Spleen (tissue), 11 donors: Measurements from ENCODE around the gene MSI2. TPM values are rescaled to one million over a fixed set of nuclear protein-coding genes. Genes with fewer than 3 reads are reported as not detected.

Source experiments
- DNase-seq: peaks from one replicate; pipeline ENCODE4 v3.0.0-alpha.2; 2020
- H3K27ac ChIP-seq, 8 donors: fragments of 200-600 bp; sonication (generic) in 7 of 8; 1 replicate in 4 of 8; 2 replicates in 4 of 8; pipeline versions ENCODE4 v1.5.0 to v1.8.0; 2016 to 2021; ENCODE audit warnings: inconsistent platforms in 4 of 8, mild to moderate bottlenecking in 4 of 8, moderate library complexity in 1 of 8
- H3K27me3 ChIP-seq, 7 donors: fragments of 200-600 bp; sonication (generic) in 6 of 7; replicated peaks in 1 of 7; 1 replicate in 4 of 7; 2 replicates in 3 of 7; pipeline versions ENCODE4 v1.5.0 to v1.8.0; 2016 to 2021; ENCODE audit warnings: inconsistent platforms in 3 of 7, mild to moderate bottlenecking in 1 of 7
- H3K36me3 ChIP-seq, 6 donors: fragments of 200-600 bp; sonication (generic) in 5 of 6; 1 replicate in 4 of 6; 2 replicates in 2 of 6; pipeline versions ENCODE4 v1.5.0 to v1.8.0; 2016 to 2021; ENCODE audit warnings: inconsistent platforms in 2 of 6
- H3K4me1 ChIP-seq, 6 donors: fragments of 200-600 bp; sonication (generic) in 5 of 6; 1 replicate in 3 of 6; 2 replicates in 3 of 6; pipeline versions ENCODE4 v1.5.0 to v1.8.0; 2016 to 2021; ENCODE audit warnings: inconsistent platforms in 3 of 6
- H3K4me3 ChIP-seq, 8 donors: fragments of 200-600 bp; sonication (generic) in 7 of 8; 1 replicate in 4 of 8; 2 replicates in 4 of 8; pipeline versions ENCODE4 v1.5.0 to v1.8.0; 2016 to 2021; ENCODE audit warnings: inconsistent platforms in 4 of 8, mild to moderate bottlenecking in 4 of 8, moderate library complexity in 2 of 8
- H3K9me3 ChIP-seq, 8 donors: fragments of 200-600 bp; sonication (generic) in 7 of 8; 1 replicate in 4 of 8; 2 replicates in 4 of 8; pipeline versions ENCODE4 v1.5.0 to v1.8.0; 2016 to 2021; ENCODE audit warnings: inconsistent platforms in 4 of 8
- POLR2A ChIP-seq, 3 donors: fragments of 450-650 bp; IDR thresholded peaks; one replicate each; pipeline ENCODE4 v1.5.1; 2017; ENCODE audit warnings: antibody characterized with exemption in 3 of 3, mild to moderate bottlenecking in 1 of 3
- POLR2AphosphoS5 ChIP-seq, 3 donors: sonication (generic); formaldehyde crosslinking; IDR thresholded peaks; one replicate each; pipeline ENCODE4 v1.5.1; 2017; ENCODE audit warnings: antibody characterized with exemption in 3 of 3
- WGBS, 5 donors: extraction: QIAGEN DNeasy Blood & Tissue Kit in 3 of 5; methylation state at CpG; one replicate each; pipeline versions ENCODE4 v1.1.5 to v1.1.7; 2013 to 2018; 5-methylcytosine and 5-hydroxymethylcytosine counted together
- intact Hi-C: fragments of 100-400 bp; cut with DNase I; formaldehyde crosslinking; loops from one replicate; pipeline ENCODE4 v1.15.0; 2023; ENCODE audit warnings: low total_unique reads
- polyA plus RNA-seq, 3 donors: library from polyadenylated mRNA; stranded (reverse); fragments of 200-250 nt; gene quantifications; one replicate each; pipeline ENCODE4 v1.2.1, GENCODE V29; 2013
- total RNA-seq, 7 donors: library from RNA; depleted of rRNA in 3 of 7; stranded (reverse); fragments of >200 nt in 3 of 7; fragmentation: NEBNext Ultra II Directional in 4 of 7; extraction: Animal tissue kit (Norgen Biotek cat#: 25700) in 4 of 7; gene quantifications; one replicate each; pipeline versions ENCODE4 v1.1.0 to v1.2.1, GENCODE V29; 2016 to 2021
- TF ChIP-seq, protein P1 (sequence below), 11 experiments: fragments of 200-600 bp in 7 of 11; fragments of 450-650 bp in 4 of 11; sonication (generic) in 4 of 11; IDR thresholded peaks in 8 of 11; conservative IDR thresholded peaks in 3 of 11; 1 replicate in 7 of 11; 2 replicates in 4 of 11; pipeline versions ENCODE4 v1.4.0 to v1.8.0; 2016 to 2021; ENCODE audit warnings: antibody characterized with exemption in 11 of 11, inconsistent platforms in 4 of 11, mild to moderate bottlenecking in 1 of 11
- donor health status: healthy with polysubstance abuse.
- donor health status: DM: no; HTN: no; CAD: no; lungs with moderate emphysema.
- donor health status: DM: no; HTN: no; CAD: no.
- donor health status: Bipolar disorder and iron deficiency.
- donor health status: healthy.
- donor health status: DM: no; HTN: no; CAD: no.
- donor health status: DM: yes; HTN: yes; CAD: no.

The MSI2 gene
- total and polyA plus RNA-seq, 10 donors: 9.8 to 131 (median 64.7) TPM

DNA sequence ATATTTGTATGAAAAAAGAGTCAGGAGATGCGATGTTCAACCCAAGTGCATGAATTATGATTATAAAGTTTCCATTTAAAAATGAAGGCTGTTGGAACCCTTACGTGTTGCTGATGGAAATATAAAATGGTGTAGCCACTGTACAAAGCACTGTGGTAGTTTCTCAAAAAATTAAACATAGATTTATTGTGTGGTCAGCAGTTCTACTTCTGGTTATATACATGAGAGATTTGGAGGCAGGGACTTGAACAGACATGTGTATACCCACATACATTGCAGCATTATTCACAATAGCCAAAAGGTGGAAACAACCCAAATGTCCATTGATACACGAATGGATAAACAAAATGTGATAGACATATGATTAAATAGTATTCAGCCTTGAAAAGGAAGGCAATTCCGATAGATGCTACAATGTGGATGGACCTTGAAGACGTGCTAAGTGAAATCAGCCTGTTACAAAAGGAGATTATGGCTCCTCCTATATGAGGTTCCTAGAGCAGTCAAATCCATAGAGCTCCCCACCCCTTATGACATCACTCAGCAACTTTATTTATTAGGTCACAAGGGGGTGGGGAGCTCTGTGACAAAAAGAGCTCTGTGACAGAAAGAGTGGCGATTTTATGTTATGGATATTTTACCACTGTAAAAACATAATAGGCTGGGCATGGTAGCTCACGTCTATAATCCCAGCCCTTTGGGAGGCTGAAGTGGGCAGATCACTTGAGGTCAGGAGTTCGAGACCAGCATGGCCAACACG lies 106.7 kb downstream of the MSI2 start:
- TF ChIP-seq, protein P1, sequence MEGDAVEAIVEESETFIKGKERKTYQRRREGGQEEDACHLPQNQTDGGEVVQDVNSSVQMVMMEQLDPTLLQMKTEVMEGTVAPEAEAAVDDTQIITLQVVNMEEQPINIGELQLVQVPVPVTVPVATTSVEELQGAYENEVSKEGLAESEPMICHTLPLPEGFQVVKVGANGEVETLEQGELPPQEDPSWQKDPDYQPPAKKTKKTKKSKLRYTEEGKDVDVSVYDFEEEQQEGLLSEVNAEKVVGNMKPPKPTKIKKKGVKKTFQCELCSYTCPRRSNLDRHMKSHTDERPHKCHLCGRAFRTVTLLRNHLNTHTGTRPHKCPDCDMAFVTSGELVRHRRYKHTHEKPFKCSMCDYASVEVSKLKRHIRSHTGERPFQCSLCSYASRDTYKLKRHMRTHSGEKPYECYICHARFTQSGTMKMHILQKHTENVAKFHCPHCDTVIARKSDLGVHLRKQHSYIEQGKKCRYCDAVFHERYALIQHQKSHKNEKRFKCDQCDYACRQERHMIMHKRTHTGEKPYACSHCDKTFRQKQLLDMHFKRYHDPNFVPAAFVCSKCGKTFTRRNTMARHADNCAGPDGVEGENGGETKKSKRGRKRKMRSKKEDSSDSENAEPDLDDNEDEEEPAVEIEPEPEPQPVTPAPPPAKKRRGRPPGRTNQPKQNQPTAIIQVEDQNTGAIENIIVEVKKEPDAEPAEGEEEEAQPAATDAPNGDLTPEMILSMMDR (IDR thresholded peaks at IDR 0.05 in 8 of 11, conservative IDR thresholded peaks at IDR 0.05 in 3 of 11): no peak
- TF ChIP-seq POLR2A (IDR thresholded peaks at IDR 0.05): no peak
- no peak for TF ChIP-seq POLR2AphosphoS5 (IDR thresholded peaks at IDR 0.05)
- H3K36me3 ChIP-seq: no peaks in the 10 kb centered on the region
- intact Hi-C loops: no loop called here
- no peak overlapping the region for H3K4me3 ChIP-seq
- H3K9me3 ChIP-seq: no peaks in the 10 kb centered on the region
- no peak overlapping the region for H3K27ac ChIP-seq
- DNase-seq: no peak
- WGBS, 5 donors: 94 to 99% (median 95%) methylated on average over 9 of the region's 9 CpGs
- H3K27me3 ChIP-seq: no peaks in the 10 kb centered on the region
- peaks cover under 1 to 51% (median 25%) of the 10 kb centered on the region in 6 donors for H3K4me1 ChIP-seq

DNA sequence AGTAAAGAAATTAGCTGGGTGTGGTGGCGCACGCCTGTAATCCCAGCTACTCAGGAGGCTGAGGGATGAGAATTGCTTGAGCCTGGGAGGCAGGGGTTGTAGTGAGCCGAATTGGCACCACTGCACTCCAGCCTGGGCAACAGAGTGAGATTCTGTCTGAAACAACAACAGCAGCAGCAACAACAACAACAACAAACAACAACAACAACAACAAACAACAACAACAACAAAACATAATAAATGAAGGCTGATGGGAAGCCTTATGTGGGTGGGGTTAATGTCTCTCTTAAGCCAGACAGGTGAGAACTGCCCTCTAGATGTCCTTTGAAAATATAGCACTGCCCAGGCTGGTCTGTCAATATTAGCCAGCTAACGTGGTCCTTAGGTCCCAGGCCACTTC lies 107.3 kb downstream of the MSI2 start:
- DNase-seq: no peak
- intact Hi-C loops: no loop called here
- Histone ChIP-seq H3K4me1 (peaks cover 0 to 49% (median 21%) of the 10 kb centered on the region in 6 donors), H3K27me3 (no peaks in the 10 kb centered on the region), H3K36me3 (no peaks in the 10 kb centered on the region), H3K9me3 (no peaks in the 10 kb centered on the region), H3K4me3 (no peak overlapping the region), H3K27ac (no peak overlapping the region)
- WGBS, 5 donors: 91 to 100% (median 98%) methylated on average over 4 of the region's 4 CpGs
- TF ChIP-seq POLR2A (IDR thresholded peaks at IDR 0.05) (no peak), POLR2AphosphoS5 (IDR thresholded peaks at IDR 0.05) (no peak)
- TF ChIP-seq, protein P1 (IDR thresholded peaks at IDR 0.05 in 8 of 11, conservative IDR thresholded peaks at IDR 0.05 in 3 of 11): no peak

DNA sequence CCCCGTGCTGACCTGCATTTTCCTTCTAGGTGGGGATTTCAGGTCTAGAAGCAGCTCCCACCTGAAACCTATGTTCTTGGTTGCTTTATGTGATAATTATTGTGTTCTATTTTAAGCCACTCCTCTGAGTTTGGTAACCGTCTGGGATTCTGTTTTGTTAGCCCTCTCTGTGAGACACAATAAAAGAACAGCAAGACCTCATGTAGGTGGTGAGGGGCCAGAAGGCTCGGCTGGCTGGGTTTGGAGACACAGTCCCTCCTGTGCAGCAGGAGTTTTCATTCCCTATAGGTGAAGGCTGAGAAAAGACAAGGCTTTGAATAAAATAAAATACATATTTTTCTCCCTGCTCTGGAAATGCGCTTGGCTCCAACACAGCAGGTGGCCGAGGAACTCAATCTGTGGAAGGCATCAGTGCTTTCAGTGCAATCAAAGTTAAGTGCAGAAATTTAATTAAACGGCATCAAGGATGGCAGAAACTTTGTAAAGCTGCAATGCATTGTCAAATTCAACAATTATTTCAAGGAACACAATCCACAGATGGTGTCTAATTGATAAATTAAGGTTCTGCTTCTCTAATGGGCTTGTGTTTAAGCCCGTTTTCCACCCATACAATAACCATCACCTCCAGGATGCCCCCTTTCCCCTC lies 107.8 kb downstream of the MSI2 start:
- H3K4me3 ChIP-seq: no peak overlapping the region
- no peaks in the 10 kb centered on the region for H3K27me3 ChIP-seq
- H3K4me1 ChIP-seq: peaks cover 0 to 50% (median 23%) of the 10 kb centered on the region in 6 donors
- no peaks in the 10 kb centered on the region for H3K9me3 ChIP-seq
- no peak for DNase-seq
- TF ChIP-seq POLR2A (IDR thresholded peaks at IDR 0.05) (no peak), POLR2AphosphoS5 (IDR thresholded peaks at IDR 0.05) (no peak)
- TF ChIP-seq, protein P1 (IDR thresholded peaks at IDR 0.05 in 8 of 11, conservative IDR thresholded peaks at IDR 0.05 in 3 of 11): no peak
- intact Hi-C loops: no loop called here
- H3K27ac ChIP-seq: no peak overlapping the region
- no peaks in the 10 kb centered on the region for H3K36me3 ChIP-seq
- 80 to 91% (median 85%) methylated on average over 7 of the region's 7 CpGs for WGBS, 5 donors

DNA sequence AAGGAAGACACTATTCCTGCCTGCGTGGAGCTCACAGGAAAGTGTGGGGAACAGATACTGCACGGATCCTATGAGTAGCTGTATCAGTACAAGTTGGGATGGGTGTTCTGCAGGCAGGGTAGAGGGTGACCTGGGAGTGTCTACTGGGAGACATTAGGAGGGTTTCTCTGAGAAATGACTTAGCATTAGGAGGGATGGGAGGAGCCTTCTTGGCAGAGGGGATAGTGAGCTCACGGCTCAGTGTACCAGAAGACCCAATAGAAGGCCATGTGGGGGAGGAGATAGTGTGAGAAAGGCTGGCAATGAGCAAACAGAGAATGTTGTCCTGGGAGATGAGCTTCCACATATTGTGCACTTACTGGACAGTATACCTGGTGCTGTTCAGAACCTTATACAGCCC lies 109.1 kb downstream of the MSI2 start:
- WGBS, 5 donors: 34 to 59% (median 57%) methylated on average over 3 of the region's 3 CpGs
- no peak overlapping the region for H3K27ac ChIP-seq
- H3K27me3 ChIP-seq: no peaks in the 10 kb centered on the region
- H3K4me1 ChIP-seq: peaks cover 0 to 60% (median 27%) of the 10 kb centered on the region in 6 donors
- no peak for DNase-seq
- H3K4me3 ChIP-seq: no peak overlapping the region
- intact Hi-C loops: no loop called here
- TF ChIP-seq POLR2A (IDR thresholded peaks at IDR 0.05) (no peak), POLR2AphosphoS5 (IDR thresholded peaks at IDR 0.05) (no peak)
- TF ChIP-seq, protein P1 (IDR thresholded peaks at IDR 0.05 in 8 of 11, conservative IDR thresholded peaks at IDR 0.05 in 3 of 11): no peak
- no peaks in the 10 kb centered on the region for H3K36me3 ChIP-seq
- H3K9me3 ChIP-seq: no peaks in the 10 kb centered on the region
